ENCODE measurements around the gene PPCDC.

DNA sequence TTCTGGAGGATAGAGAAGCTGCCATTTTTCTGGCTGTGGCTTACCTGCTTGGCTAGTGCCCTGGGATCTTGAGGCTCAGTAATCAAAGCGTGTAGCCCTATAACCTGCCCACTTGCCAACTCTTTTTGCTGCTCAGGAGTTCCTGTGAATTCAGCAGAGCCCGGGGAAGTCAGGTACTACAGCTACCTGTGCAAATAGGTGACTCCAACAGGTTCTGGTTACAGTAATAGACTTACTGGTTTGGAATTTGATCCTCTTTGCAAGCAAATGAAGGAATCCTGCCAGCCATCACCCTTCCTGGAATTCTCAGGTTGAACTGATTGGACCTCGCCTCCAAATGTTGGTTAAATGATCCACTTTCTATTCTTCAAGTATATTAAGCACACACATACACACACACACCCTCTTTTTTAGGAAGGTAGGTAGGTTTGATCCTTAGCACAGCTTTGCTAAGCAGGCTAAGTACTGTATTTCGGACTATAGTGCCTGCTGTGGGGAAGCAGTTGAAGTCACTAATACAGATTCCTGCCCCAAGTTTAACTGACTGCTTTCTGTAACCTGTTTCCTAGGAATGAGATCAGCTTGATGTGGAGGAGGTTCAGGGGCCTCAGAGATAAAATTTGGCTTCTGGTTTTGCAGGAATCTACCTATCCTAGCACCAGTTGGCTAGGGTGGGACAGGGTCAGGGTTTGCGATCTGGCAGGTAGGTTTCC is 2.3 kb downstream of the PPCDC start:
- TF ChIP-seq EZH2 (optimal IDR thresholded peaks at IDR 0.05; ENCODE audit: low read depth, low read length): no peak
- TF ChIP-seq, protein P1, sequence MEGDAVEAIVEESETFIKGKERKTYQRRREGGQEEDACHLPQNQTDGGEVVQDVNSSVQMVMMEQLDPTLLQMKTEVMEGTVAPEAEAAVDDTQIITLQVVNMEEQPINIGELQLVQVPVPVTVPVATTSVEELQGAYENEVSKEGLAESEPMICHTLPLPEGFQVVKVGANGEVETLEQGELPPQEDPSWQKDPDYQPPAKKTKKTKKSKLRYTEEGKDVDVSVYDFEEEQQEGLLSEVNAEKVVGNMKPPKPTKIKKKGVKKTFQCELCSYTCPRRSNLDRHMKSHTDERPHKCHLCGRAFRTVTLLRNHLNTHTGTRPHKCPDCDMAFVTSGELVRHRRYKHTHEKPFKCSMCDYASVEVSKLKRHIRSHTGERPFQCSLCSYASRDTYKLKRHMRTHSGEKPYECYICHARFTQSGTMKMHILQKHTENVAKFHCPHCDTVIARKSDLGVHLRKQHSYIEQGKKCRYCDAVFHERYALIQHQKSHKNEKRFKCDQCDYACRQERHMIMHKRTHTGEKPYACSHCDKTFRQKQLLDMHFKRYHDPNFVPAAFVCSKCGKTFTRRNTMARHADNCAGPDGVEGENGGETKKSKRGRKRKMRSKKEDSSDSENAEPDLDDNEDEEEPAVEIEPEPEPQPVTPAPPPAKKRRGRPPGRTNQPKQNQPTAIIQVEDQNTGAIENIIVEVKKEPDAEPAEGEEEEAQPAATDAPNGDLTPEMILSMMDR (IDR thresholded peaks at IDR 0.05; ENCODE audit: low read length): no peak
- TF ChIP-seq EZH2phosphoT487 (IDR thresholded peaks at IDR 0.05; ENCODE audit: low read length): no peak

All from MM.1S (cell line).